GM23248 (cell line): ENCODE data around the gene EIF3D. TPM values are rescaled to one million over a fixed set of nuclear protein-coding genes. Genes with fewer than 3 reads are reported as not detected.

ENCODE experiments used
- DNase-seq: peaks from one replicate; pipeline ENCODE4 v3.0.0-alpha.2; 2015
- H2AFZ ChIP-seq: fragments of 200-600 bp; sonication (generic); 2 replicates; pipeline ENCODE4 v1.6.1; 2016; ENCODE audit warnings: antibody characterized with exemption
- H3F3A ChIP-seq: fragments of 200-600 bp; sonication (generic); 2 replicates; pipeline ENCODE4 v1.6.1; 2016; ENCODE audit warnings: mild to moderate bottlenecking, antibody characterized with exemption, mixed run types; ENCODE audit not compliant: insufficient read depth
- H3K27ac ChIP-seq: fragments of 200-600 bp; sonication (generic); 2 replicates; pipeline ENCODE4 v1.5.1; 2016; ENCODE audit warnings: mild to moderate bottlenecking
- H3K27me3 ChIP-seq: fragments of 200-600 bp; sonication (generic); replicated peaks from 2 replicates; pipeline ENCODE4 v1.6.1; 2016; ENCODE audit warnings: mild to moderate bottlenecking; ENCODE audit not compliant: insufficient read depth
- H3K36me3 ChIP-seq: fragments of 200-600 bp; sonication (generic); 2 replicates; pipeline ENCODE4 v1.6.1; 2016; ENCODE audit warnings: low read depth, mild to moderate bottlenecking
- H3K4me1 ChIP-seq: fragments of 200-600 bp; sonication (generic); 2 replicates; pipeline ENCODE4 v1.6.1; 2016; ENCODE audit warnings: mild to moderate bottlenecking; ENCODE audit not compliant: insufficient read depth
- H3K4me2 ChIP-seq: fragments of 200-600 bp; sonication (generic); one replicate; pipeline ENCODE4 v1.6.1; 2016; ENCODE audit warnings: mild to moderate bottlenecking; ENCODE audit not compliant: unreplicated experiment
- H3K4me3 ChIP-seq: fragments of 200-600 bp; sonication (generic); 2 replicates; pipeline ENCODE4 v1.5.1; 2016; ENCODE audit warnings: mild to moderate bottlenecking
- H3K79me2 ChIP-seq: fragments of 200-600 bp; sonication (generic); 2 replicates; pipeline ENCODE4 v1.6.1; 2016; ENCODE audit warnings: mild to moderate bottlenecking; ENCODE audit not compliant: insufficient read depth
- H3K9ac ChIP-seq: fragments of 200-600 bp; sonication (generic); 2 replicates; pipeline ENCODE4 v1.6.1; 2016; ENCODE audit warnings: mild to moderate bottlenecking
- H3K9me2 ChIP-seq: fragments of 200-600 bp; sonication (generic); 2 replicates; pipeline ENCODE4 v1.6.1; 2016; ENCODE audit warnings: mixed run types, mild to moderate bottlenecking, moderate library complexity; ENCODE audit not compliant: insufficient read depth
- H3K9me3 ChIP-seq: fragments of 200-600 bp; sonication (generic); one replicate; pipeline ENCODE4 v1.6.1; 2017; ENCODE audit warnings: low read depth
- H4K20me1 ChIP-seq: fragments of 200-600 bp; sonication (generic); 2 replicates; pipeline ENCODE4 v1.6.0; 2016; ENCODE audit not compliant: insufficient read depth
- EZH2 ChIP-seq: fragments of 200-600 bp; sonication (generic); IDR thresholded peaks from 2 replicates; pipeline ENCODE4 v1.6.1; 2018; ENCODE audit warnings: antibody characterized with exemption, mild to moderate bottlenecking; ENCODE audit not compliant: insufficient read depth, poor library complexity, severe bottlenecking
- EZH2phosphoT487 ChIP-seq: fragments of 200-600 bp; sonication (generic); IDR thresholded peaks from 2 replicates; pipeline ENCODE4 v1.6.1; 2018; ENCODE audit warnings: antibody characterized with exemption, moderate library complexity, mild to moderate bottlenecking, low read depth; ENCODE audit not compliant: insufficient read depth
- WGBS, 2 experiments: methylation state at CpG; one replicate each; pipeline ENCODE4 v1.1.6; 2015 to 2017; ENCODE audit warnings: low lambda C conversion rate in 2 of 2, low coverage in 1 of 2; ENCODE audit errors: missing lambda C conversion rate in 2 of 2; 5-methylcytosine and 5-hydroxymethylcytosine counted together
- in situ Hi-C: fragments of 300-500 bp; cut with MboI; formaldehyde crosslinking; loops from 2 replicates; pipeline ENCODE4 v1.15.0; 2020
- polyA plus RNA-seq: library from polyadenylated mRNA; unstranded; fragments of >200 nt; fragmentation: Nextera tagmentation; extraction: Ambion mirVana; gene quantifications from 2 replicates; pipeline ENCODE4 v1.2.1, GENCODE V29; 2016
- total RNA-seq: library from RNA; depleted of rRNA; stranded (reverse); fragments of >200 nt; shearing (Covaris generic); gene quantifications from 2 replicates; pipeline ENCODE4 v1.2.3, GENCODE V29; 2014

EIF3D gene
- total and polyA plus RNA-seq, 2 experiments from 2014 or later, result 122 to 377 TPM

DNA sequence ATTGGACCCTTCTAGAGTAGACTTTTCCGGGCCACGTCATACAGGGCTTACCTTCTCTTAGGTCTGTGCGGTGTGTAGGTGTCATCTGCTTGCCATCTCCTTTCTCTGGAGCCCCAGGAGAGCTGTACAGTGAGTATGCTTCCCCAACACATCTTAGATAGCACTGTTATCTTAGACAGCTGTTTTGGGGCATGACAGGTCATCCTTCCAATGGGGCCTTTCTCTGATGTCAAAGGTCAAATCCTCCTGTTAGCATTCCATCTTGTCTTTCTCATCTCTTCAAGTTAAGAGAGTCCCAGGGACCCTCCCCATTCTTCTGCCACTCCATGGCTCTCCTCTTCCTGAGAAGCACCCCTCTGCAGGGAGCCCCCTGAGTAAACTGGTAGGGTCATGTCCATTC, 31.0 kb upstream of the EIF3D start:
- H3K9ac ChIP-seq, result no peak overlapping the region

DNA sequence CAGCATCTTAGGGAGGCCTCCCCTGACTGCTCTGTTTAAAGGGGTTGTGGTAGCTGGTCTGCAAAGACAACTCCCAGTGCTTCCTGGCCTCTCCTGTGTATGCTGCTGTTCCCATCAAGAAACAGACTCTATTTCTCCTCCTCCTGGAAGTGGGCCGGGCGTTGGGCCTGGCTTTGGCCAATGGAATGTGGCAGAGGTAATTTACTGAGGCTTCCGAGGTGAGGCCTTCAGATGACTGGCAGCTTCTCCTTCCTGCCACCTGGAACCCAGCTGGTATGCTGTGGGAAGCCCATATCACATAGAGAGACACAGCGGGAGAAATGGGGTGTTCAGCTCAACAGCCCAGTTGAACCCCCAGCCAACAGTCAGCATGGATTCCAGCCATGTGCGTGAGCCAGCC, 25.1 kb upstream of the EIF3D start:
- no peak overlapping the region for H3K4me2 ChIP-seq
- in situ Hi-C loops, result loop anchor here (10.0 kb wide), 1 partner anchor 201 kb away; no protein-coding TSS in a partner anchor
- H4K20me1 ChIP-seq, result no peaks in the 10 kb centered on the region
- H3K4me3 ChIP-seq, result no peak overlapping the region
- no peaks in the 10 kb centered on the region for H3F3A ChIP-seq
- 23 to 27% methylated on average over 5 of the region's 5 CpGs for WGBS, 2 experiments
- no peaks in the 10 kb centered on the region for H3K9me2 ChIP-seq
- DNase-seq, result no peak
- no peak overlapping the region for H3K9ac ChIP-seq
- H2AFZ ChIP-seq, result no peak overlapping the region
- H3K79me2 ChIP-seq, result no peaks in the 10 kb centered on the region
- H3K36me3 ChIP-seq, result no peaks in the 10 kb centered on the region
- TF ChIP-seq EZH2phosphoT487 (no peak), EZH2 (no peak)
- H3K27ac ChIP-seq, result no peak overlapping the region
- no peaks in the 10 kb centered on the region for H3K4me1 ChIP-seq
- H3K27me3 ChIP-seq, result peaks cover 27% of the 10 kb centered on the region
- H3K9me3 ChIP-seq, result no peaks in the 10 kb centered on the region

More for the DNA sequence above, 31.0 kb upstream of the EIF3D start:
- TF ChIP-seq EZH2 (no peak), EZH2phosphoT487 (no peak)
- no peaks in the 10 kb centered on the region for H3K9me2 ChIP-seq
- peaks cover 18% of the 10 kb centered on the region for H3K27me3 ChIP-seq
- no peaks in the 10 kb centered on the region for H3K79me2 ChIP-seq
- no peak overlapping the region for H2AFZ ChIP-seq
- no peak overlapping the region for H3K4me2 ChIP-seq
- H3K27ac ChIP-seq, result no peak overlapping the region
- no peaks in the 10 kb centered on the region for H4K20me1 ChIP-seq
- DNase-seq, result no peak
- in situ Hi-C loops, result no loop called here
- H3K4me1 ChIP-seq, result peaks cover 9% of the 10 kb centered on the region; the same call in 1 of the 2 replicates
- H3K9me3 ChIP-seq, result no peaks in the 10 kb centered on the region
- H3K36me3 ChIP-seq, result no peaks in the 10 kb centered on the region
- no peaks in the 10 kb centered on the region for H3F3A ChIP-seq
- 84 to 92% methylated on average over 3 of the region's 3 CpGs for WGBS, 2 experiments
- H3K4me3 ChIP-seq, result no peak overlapping the region

DNA sequence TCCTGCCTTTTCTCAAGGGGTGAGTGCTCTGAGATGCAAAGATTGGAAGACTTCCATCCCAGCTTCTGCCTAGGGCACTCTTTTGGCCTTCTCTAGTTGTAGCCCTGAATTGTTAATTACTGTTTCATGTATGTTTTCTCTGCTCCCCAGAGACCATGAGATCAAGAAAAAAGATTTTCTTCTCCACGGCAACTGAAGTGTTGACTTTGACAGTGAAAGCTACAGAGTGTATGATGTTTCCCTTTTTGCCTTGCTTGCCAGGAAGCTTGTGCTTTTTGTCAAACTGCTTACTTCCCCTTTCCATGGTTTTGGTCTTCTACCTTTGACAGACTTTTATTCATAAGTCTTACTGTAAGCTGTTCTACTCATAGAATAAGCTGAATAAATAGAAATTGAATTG, 23.3 kb upstream of the EIF3D start:
- Histone ChIP-seq H3F3A (peaks cover 4% of the 10 kb centered on the region; the same call in 1 of the 2 replicates), H3K4me3 (no peak overlapping the region), H3K27me3 (peaks cover 27% of the 10 kb centered on the region), H3K9me3 (no peaks in the 10 kb centered on the region), H3K9ac (no peak overlapping the region), H3K4me1 (peaks cover 2% of the 10 kb centered on the region), H3K36me3 (no peaks in the 10 kb centered on the region), H3K9me2 (no peaks in the 10 kb centered on the region), H3K27ac (no peak overlapping the region), H4K20me1 (no peaks in the 10 kb centered on the region), H2AFZ (no peak overlapping the region), H3K79me2 (no peaks in the 10 kb centered on the region), H3K4me2 (no peak overlapping the region)
- TF ChIP-seq EZH2 (no peak), EZH2phosphoT487 (no peak)
- in situ Hi-C loops, result loop anchor here (10.0 kb wide), 1 partner anchor 203 kb away; no protein-coding TSS in a partner anchor
- DNase-seq, result no peak
- WGBS, 2 experiments, result 47 to 53% methylated on average over 1 of the region's 1 CpG

DNA sequence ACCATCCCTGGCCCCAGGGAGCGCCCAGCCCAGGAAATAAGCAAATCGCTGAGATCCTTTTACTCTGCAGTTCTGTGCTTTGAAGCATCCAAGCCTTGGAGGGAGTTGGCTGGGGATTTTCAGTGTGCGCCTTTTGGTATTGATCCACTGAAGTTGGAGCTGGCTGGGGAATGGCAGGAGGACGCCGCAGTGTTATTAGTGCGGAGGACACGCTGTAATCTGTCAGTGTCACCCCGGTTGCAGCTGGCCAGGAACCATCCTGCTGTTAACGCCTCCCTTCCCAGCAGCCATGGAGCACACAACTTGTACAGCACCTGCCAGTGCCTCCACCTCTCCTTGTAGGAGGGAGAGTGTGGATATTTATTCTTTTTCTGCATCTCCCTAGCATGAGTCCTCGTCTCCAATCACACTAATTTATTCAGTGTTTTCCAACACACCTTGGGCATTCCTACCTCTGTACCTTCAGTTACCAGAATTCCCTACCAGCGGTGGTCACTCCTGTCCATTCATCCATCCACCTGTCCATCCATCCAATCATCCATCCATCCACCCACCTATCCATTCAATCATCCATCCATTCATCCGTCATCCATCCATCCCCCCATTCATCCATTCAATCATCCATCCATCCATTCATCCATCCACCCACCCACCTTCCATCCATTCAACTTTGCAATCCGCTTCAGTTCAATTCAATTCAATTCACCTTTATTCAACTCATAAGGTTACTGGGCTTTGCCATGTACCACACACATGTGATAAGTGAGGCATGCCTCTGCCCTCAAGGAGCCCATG, 21.9 kb upstream of the EIF3D start:
- H3F3A ChIP-seq, result peaks cover 13% of the 10 kb centered on the region
- H3K4me2 ChIP-seq, result no peak overlapping the region

More for the DNA sequence above, 21.9 kb upstream of the EIF3D start:
- Histone ChIP-seq H3K9ac (no peak overlapping the region), H4K20me1 (no peaks in the 10 kb centered on the region), H3K9me2 (no peaks in the 10 kb centered on the region), H3K4me1 (peaks cover 11% of the 10 kb centered on the region), H2AFZ (no peak overlapping the region), H3K79me2 (no peaks in the 10 kb centered on the region), H3K27ac (no peak overlapping the region), H3K27me3 (peaks cover 23% of the 10 kb centered on the region), H3K9me3 (no peaks in the 10 kb centered on the region), H3K4me3 (no peak overlapping the region), H3K36me3 (no peaks in the 10 kb centered on the region)
- WGBS, 2 experiments, result 19 to 22% methylated on average over 13 of the region's 13 CpGs
- DNase-seq, result no peak
- no peak for TF ChIP-seq EZH2phosphoT487
- TF ChIP-seq EZH2, result no peak
- in situ Hi-C loops, result loop anchor here (10.0 kb wide), 1 partner anchor 204 kb away; no protein-coding TSS in a partner anchor
